H1 (cell line): ENCODE data around the gene PRELID1. TPM values are rescaled to one million over a fixed set of nuclear protein-coding genes. Genes with fewer than 3 reads are reported as not detected.

Experiments
- CTCF ChIA-PET: fragments of 300-600 bp; sonication (Branson Sonifier 250); formaldehyde crosslinking; loops from one replicate; lab custom pipeline; 2021; ENCODE audit not compliant: partially characterized antibody; lab: Charles Lee
- POLR2A ChIA-PET: fragments of 300-600 bp; sonication (Branson Sonifier 250); formaldehyde crosslinking; loops from one replicate; lab custom pipeline; 2021; ENCODE audit warnings: inconsistent platforms; ENCODE audit not compliant: partially characterized antibody; lab: Charles Lee
- DNase-seq, 2 experiments: peaks; one replicate each; pipeline versions ENCODE4 v3.0.0 to v3.0.0-alpha.2; 2010 to 2022; ENCODE audit warnings: low spot score in 2 of 2, low read depth in 1 of 2, mixed read lengths in 1 of 2
- FAIRE-seq: peaks from 2 replicates; lab custom pipeline; 2011; peaks lifted over from hg19 to GRCh38; lab: Jason Lieb, UNC
- H2AFZ ChIP-seq: 2 replicates; pipeline ENCODE4 v1.8.1; 2012; ENCODE audit warnings: low read length, inconsistent platforms
- H2AK5ac ChIP-seq: 2 replicates; pipeline ENCODE4 v1.6.1; 2013; ENCODE audit warnings: low read depth, low read length
- H2BK120ac ChIP-seq: replicated peaks from 2 replicates; pipeline ENCODE3; 2013; ENCODE audit warnings: low read depth, low read length, inconsistent platforms
- H2BK12ac ChIP-seq: 2 replicates; pipeline ENCODE4 v1.6.1; 2013; ENCODE audit warnings: low read depth, low read length
- H2BK15ac ChIP-seq: 2 replicates; pipeline ENCODE4 v1.6.1; 2013; ENCODE audit warnings: low read length
- H2BK20ac ChIP-seq: 2 replicates; pipeline ENCODE4 v1.6.1; 2013; ENCODE audit warnings: low read length
- H2BK5ac ChIP-seq: 2 replicates; pipeline ENCODE4 v1.6.1; 2013; ENCODE audit warnings: low read depth, low read length
- H3K14ac ChIP-seq: 2 replicates; pipeline ENCODE4 v1.6.1; 2013; ENCODE audit warnings: inconsistent platforms; ENCODE audit not compliant: insufficient read length
- H3K18ac ChIP-seq: 2 replicates; pipeline ENCODE4 v1.6.1; 2013; ENCODE audit warnings: low read length; ENCODE audit errors: extremely low read depth
- H3K23ac ChIP-seq: 2 replicates; pipeline ENCODE4 v1.6.1; 2013; ENCODE audit warnings: inconsistent platforms; ENCODE audit not compliant: insufficient read length
- H3K23me2 ChIP-seq: 2 replicates; pipeline ENCODE4 v1.6.1; 2013; ENCODE audit warnings: low read depth, low read length
- H3K27ac ChIP-seq: 2 replicates; pipeline ENCODE4 v1.6.1; 2011; ENCODE audit warnings: low read depth, low read length, inconsistent platforms
- H3K27me3 ChIP-seq, 4 experiments: replicated peaks in 1 of 4; 1 replicate in 1 of 4; 2 replicates in 3 of 4; pipeline versions ENCODE4 v1.6.1 to v1.8.1; 2011 to 2013; ENCODE audit warnings: low read length in 3 of 4, mild to moderate bottlenecking in 3 of 4, inconsistent platforms in 2 of 4, mixed read lengths in 2 of 4, moderate library complexity in 1 of 4; ENCODE audit not compliant: control insufficient read depth in 3 of 4, insufficient read depth in 3 of 4; ENCODE audit errors: extremely low read depth in 1 of 4
- H3K36me3 ChIP-seq, 4 experiments: 2 replicates each; pipeline versions ENCODE4 v1.6.1 to v1.8.1; 2011 to 2013; ENCODE audit warnings: mild to moderate bottlenecking in 4 of 4, low read length in 3 of 4, moderate library complexity in 2 of 4, control low read depth in 1 of 4, inconsistent platforms in 1 of 4; ENCODE audit not compliant: insufficient read depth in 4 of 4, control insufficient read depth in 2 of 4
- H3K4ac ChIP-seq: replicated peaks from 2 replicates; pipeline ENCODE3; 2013; ENCODE audit warnings: low read length, low read depth, mixed read lengths, inconsistent platforms; ENCODE audit not compliant: insufficient read length
- H3K4me1 ChIP-seq, 4 experiments: replicated peaks in 1 of 4; 1 replicate in 1 of 4; 2 replicates in 3 of 4; pipeline versions ENCODE4 v1.6.1 to v1.8.1; 2011 to 2013; ENCODE audit warnings: low read length in 3 of 4, inconsistent platforms in 2 of 4, mixed read lengths in 1 of 4; ENCODE audit not compliant: insufficient read depth in 4 of 4, control insufficient read depth in 3 of 4
- H3K4me2 ChIP-seq, 2 experiments: 2 replicates each; pipeline versions ENCODE4 v1.6.1 to v1.8.1; 2011 to 2013; ENCODE audit warnings: low read depth in 2 of 2, low read length in 2 of 2, control low read depth in 1 of 2, inconsistent platforms in 1 of 2, mild to moderate bottlenecking in 1 of 2; ENCODE audit not compliant: insufficient read depth in 1 of 2
- H3K4me3 ChIP-seq, 4 experiments: fragments of 200-600, 300-600 bp in 1 of 4; sonication (generic), shearing (Covaris generic), sonication (Bioruptor Twin) in 1 of 4; 2 replicates each; pipeline versions ENCODE4 v1.5.1 to v1.8.1; 2011 to 2016; ENCODE audit warnings: low read length in 4 of 4, low read depth in 3 of 4, control low read depth in 2 of 4, inconsistent platforms in 2 of 4, mild to moderate bottlenecking in 2 of 4, mixed read lengths in 1 of 4, moderate library complexity in 1 of 4; ENCODE audit not compliant: insufficient read depth in 2 of 4; ENCODE audit errors: extremely low read depth in 1 of 4
- H3K56ac ChIP-seq: replicated peaks from 2 replicates; pipeline ENCODE3; 2013; ENCODE audit warnings: low read depth, mild to moderate bottlenecking, mixed read lengths, low read length, inconsistent platforms; ENCODE audit not compliant: insufficient read length
- H3K79me1 ChIP-seq: 2 replicates; pipeline ENCODE4 v1.6.1; 2013; ENCODE audit warnings: low read depth, low read length, control low read depth
- H3K79me2 ChIP-seq, 2 experiments: 2 replicates each; pipeline versions ENCODE4 v1.6.1 to v1.8.1; 2012 to 2013; ENCODE audit warnings: low read length in 2 of 2, mild to moderate bottlenecking in 2 of 2, inconsistent platforms in 1 of 2; ENCODE audit not compliant: insufficient read depth in 2 of 2, control insufficient read depth in 1 of 2
- H3K9ac ChIP-seq, 4 experiments: replicated peaks in 1 of 4; 1 replicate in 1 of 4; 2 replicates in 3 of 4; pipeline versions ENCODE4 v1.6.1 to v1.8.1; 2011 to 2013; ENCODE audit warnings: low read depth in 3 of 4, low read length in 3 of 4, control low read depth in 2 of 4, mild to moderate bottlenecking in 2 of 4, moderate library complexity in 2 of 4, inconsistent platforms in 1 of 4; ENCODE audit errors: extremely low read depth in 1 of 4
- H3K9me3 ChIP-seq, 2 experiments: 2 replicates each; pipeline versions ENCODE4 v1.6.1 to v1.8.1; 2012 to 2013; ENCODE audit warnings: mild to moderate bottlenecking in 2 of 2, moderate library complexity in 2 of 2, control low read depth in 1 of 2, inconsistent platforms in 1 of 2, low read depth in 1 of 2, low read length in 1 of 2, mixed read lengths in 1 of 2; ENCODE audit not compliant: insufficient read depth in 2 of 2
- H4K20me1 ChIP-seq, 2 experiments: replicated peaks in 1 of 2; 2 replicates each; pipeline versions ENCODE3 to v1.8.1; 2011 to 2013; ENCODE audit warnings: inconsistent platforms in 2 of 2, low read length in 2 of 2, mild to moderate bottlenecking in 1 of 2; ENCODE audit not compliant: insufficient read depth in 2 of 2, control insufficient read depth in 1 of 2
- H4K5ac ChIP-seq: 2 replicates; pipeline ENCODE4 v1.6.1; 2013; ENCODE audit warnings: low read length, low read depth, mixed read lengths, inconsistent platforms; ENCODE audit not compliant: insufficient read length
- H4K8ac ChIP-seq: 2 replicates; pipeline ENCODE4 v1.8.0; 2013; ENCODE audit warnings: mild to moderate bottlenecking, moderate library complexity, low read length, inconsistent platforms; ENCODE audit not compliant: insufficient read depth; ENCODE audit errors: extremely low read depth
- H4K91ac ChIP-seq: replicated peaks from 2 replicates; pipeline ENCODE3; 2013; ENCODE audit warnings: low read length, mixed read lengths, inconsistent platforms; ENCODE audit not compliant: insufficient read length
- BCL11A ChIP-seq, 2 experiments: IDR thresholded peaks; one replicate each; pipeline ENCODE4 v1.6.1; 2011; ENCODE audit warnings: low read depth in 2 of 2, low read length in 2 of 2, mild to moderate bottlenecking in 2 of 2
- HDAC2 ChIP-seq, 2 experiments: fragments of 300-600 bp in 1 of 2; sonication (generic) in 1 of 2; IDR thresholded peaks; 2 replicates each; pipeline ENCODE4 v1.6.1; 2011 to 2012; ENCODE audit warnings: low read depth in 2 of 2, low read length in 2 of 2, mild to moderate bottlenecking in 2 of 2, moderate library complexity in 2 of 2, borderline replicate concordance in 1 of 2, inconsistent platforms in 1 of 2
- HDAC6 ChIP-seq: IDR thresholded peaks from one replicate; pipeline ENCODE4 v1.7.1; 2012; ENCODE audit warnings: low read depth, mild to moderate bottlenecking, inconsistent platforms, low read length, moderate library complexity
- KDM5A ChIP-seq: fragments of 200-600 bp; IDR thresholded peaks from 2 replicates; pipeline ENCODE4 v1.7.1; 2012; ENCODE audit warnings: mild to moderate bottlenecking, low read length, inconsistent platforms, mixed read lengths
- NANOG ChIP-seq: IDR thresholded peaks from 2 replicates; pipeline ENCODE4 v1.6.1; 2011; ENCODE audit warnings: low read length, low read depth, mild to moderate bottlenecking, inconsistent platforms; ENCODE audit not compliant: insufficient read depth, poor library complexity, severe bottlenecking
- SUZ12 ChIP-seq: fragments of 200-600 bp; sonication (generic); IDR thresholded peaks from 2 replicates; pipeline ENCODE4 v1.6.1; 2012; ENCODE audit warnings: mild to moderate bottlenecking, inconsistent platforms, low read length, moderate library complexity, mixed read lengths
- TAF1 ChIP-seq: IDR thresholded peaks from 2 replicates; pipeline ENCODE4 v1.6.1; 2011; ENCODE audit warnings: mild to moderate bottlenecking, low read depth, low read length
- TCF12 ChIP-seq: IDR thresholded peaks from 2 replicates; pipeline ENCODE4 v1.6.1; 2011; ENCODE audit warnings: low read depth, mild to moderate bottlenecking, low read length
- WGBS, 2 experiments: shearing (Covaris generic) in 1 of 2; methylation state at CpG; one replicate each; pipeline versions ENCODE4 v1.1.6 to v1.1.7; 2013 to 2015; ENCODE audit warnings: low lambda C conversion rate in 2 of 2, mixed read lengths in 2 of 2, inconsistent platforms in 1 of 2, low coverage in 1 of 2, missing lambda C conversion rate in 1 of 2; ENCODE audit not compliant: insufficient replicate concordance in 2 of 2, insufficient coverage in 1 of 2, insufficient read length in 1 of 2; ENCODE audit errors: extremely low coverage in 1 of 2, missing lambda C conversion rate in 1 of 2; 5-methylcytosine and 5-hydroxymethylcytosine counted together
- polyA plus RNA-seq, 7 experiments: library from polyadenylated mRNA; depleted of rRNA in 3 of 7; stranded (reverse) in 5 of 7; unstranded in 2 of 7; fragments of >200 nt in 5 of 7; fragments of 200-250 nt in 2 of 7; gene quantifications; 1 replicate in 5 of 7; 2 replicates in 1 of 7; 4 replicates in 1 of 7; pipeline versions ENCODE4 v1.2.1 to v1.2.3, GENCODE V29; 2011 to 2013; ENCODE audit warnings: missing spikeins in 2 of 7, mixed read lengths in 2 of 7
- total RNA-seq: library from RNA; stranded (reverse); fragmentation: NEBNext Ultra II Directional; extraction: Animal tissue kit (Norgen Biotek cat#: 25700); gene quantifications from 2 replicates; pipeline ENCODE4 v1.2.1, GENCODE V29; 2021

The PRELID1 gene
- total and polyA plus RNA-seq, 2 of the 8 experiments (the other 6 are each of a cell fraction or from before 2014, with no cell fraction given), result 272 to 428 TPM

- TF ChIP-seq TCF12 (no peak), HDAC6 (no peak), NANOG (no peak), KDM5A (no peak), SUZ12 (no peak), HDAC2 (IDR thresholded peaks at IDR 0.05; ENCODE audit: borderline replicate concordance in 1 of 2, low read depth in 2 of 2, low read length in 2 of 2) (no peak), BCL11A (IDR thresholded peaks at IDR 0.05; ENCODE audit: low read depth in 2 of 2, low read length in 2 of 2) (no peak), TAF1 (no peak)
- Histone ChIP-seq H3K79me1 (peaks cover 4% of the 10 kb centered on the region; the same call in 1 of the 2 replicates), H3K36me3 (peaks cover 22 to 37% (median 34%) of the 10 kb centered on the region in 4 experiments), H3K4me2 (no peak overlapping the region), H4K20me1 (peaks cover 0 to 14% of the 10 kb centered on the region in 2 experiments), H2BK120ac (no peak overlapping the region), H2AFZ (no peak overlapping the region), H3K4ac (no peak overlapping the region), H3K18ac (no peak overlapping the region), H3K9me3 (no peaks in the 10 kb centered on the region), H3K14ac (no peak overlapping the region), H2BK5ac (no peak overlapping the region), H3K27ac (no peak overlapping the region), H3K27me3 (no peaks in the 10 kb centered on the region), H2AK5ac (no peak overlapping the region), H4K91ac (no peak overlapping the region), H3K23ac (no peak overlapping the region), H2BK12ac (no peak overlapping the region), H2BK15ac (no peak overlapping the region), H3K9ac (no peak overlapping the region), H3K4me1 (peaks cover 0 to 4% (median 2%) of the 10 kb centered on the region in 4 experiments; a peak in 4 of 7 replicates), H3K23me2 (no peaks in the 10 kb centered on the region), H4K5ac (no peak overlapping the region), H3K79me2 (no peaks in the 10 kb centered on the region; a peak in 1 of 4 replicates), H4K8ac (no peak overlapping the region), H2BK20ac (no peak overlapping the region), H3K56ac (no peak overlapping the region), H3K4me3 (no peak overlapping the region)
- DNase-seq (no peak), FAIRE-seq (no peak)
- CTCF ChIA-PET, result interaction anchor here (0.5 to 10.3 kb wide), 6 partner anchors 10 to 1659 kb away, joined by 3 to 100 read pairs (median 7); no protein-coding TSS in a partner anchor
- 92% methylated on average over 15 of the region's 15 CpGs; no CpG with 5 or more reads in 1 of the 2 experiments for WGBS, 2 experiments
- POLR2A ChIA-PET, result no interaction called here
Observed at GRCh38 chr5:177334155-177334551, 30.6 kb downstream of the PRELID1 start.
